SK-N-SH treated with all-trans-retinoic acid at 6 μM for 48 hours (cell line): ENCODE results near the gene ELAVL1.

Experiments
- ATAC-seq: fragments of 200-7000 bp; cut with Tn5 transposase; 3 replicates; pipeline ENCODE4 v1.9.1; 2020; ENCODE audit warnings: mild to moderate bottlenecking, moderate library complexity
- ARNTL ChIP-seq: fragments of 450-650 bp; formaldehyde crosslinking; IDR thresholded peaks from 2 replicates; pipeline ENCODE4 v1.5.0; 2020; ENCODE audit warnings: low read depth, mild to moderate bottlenecking, moderate library complexity, borderline replicate concordance
- CSDC2 ChIP-seq: fragments of 250-450 bp; sonication (Bioruptor Pico); IDR thresholded peaks from 2 replicates; pipeline ENCODE4 v1.5.0; 2020; ENCODE audit warnings: mild to moderate bottlenecking, moderate library complexity
- ESRRG ChIP-seq: fragments of 250-450 bp; sonication (Bioruptor Pico); IDR thresholded peaks from 2 replicates; pipeline ENCODE4 v1.6.1; 2021; ENCODE audit warnings: mild to moderate bottlenecking
- GLIS3 ChIP-seq: fragments of 250-450 bp; sonication (Bioruptor Pico); IDR thresholded peaks from 2 replicates; pipeline ENCODE4 v1.5.0; 2020; ENCODE audit warnings: mild to moderate bottlenecking, moderate library complexity
- ISL1 ChIP-seq: fragments of 250-450 bp; sonication (Bioruptor Pico); IDR thresholded peaks from 2 replicates; pipeline ENCODE4 v2.1.2; 2022; ENCODE audit warnings: mild to moderate bottlenecking, moderate library complexity
- OSR1 ChIP-seq: fragments of 250-450 bp; sonication (Bioruptor Pico); IDR thresholded peaks from 2 replicates; pipeline ENCODE4 v1.8.0; 2022; ENCODE audit warnings: moderate library complexity, mild to moderate bottlenecking, inconsistent platforms
- PPARA ChIP-seq: fragments of 250-450 bp; sonication (Bioruptor Pico); IDR thresholded peaks from 2 replicates; pipeline ENCODE4 v1.5.0; 2020; ENCODE audit warnings: mild to moderate bottlenecking, borderline replicate concordance
- RARB ChIP-seq: fragments of 250-450 bp; sonication (Bioruptor Pico); IDR thresholded peaks from 2 replicates; pipeline ENCODE4 v1.8.0; 2021; ENCODE audit warnings: mild to moderate bottlenecking, moderate library complexity
- SNAI2 ChIP-seq: fragments of 250-450 bp; sonication (Bioruptor Pico); IDR thresholded peaks from 2 replicates; pipeline ENCODE4 v1.5.0; 2020; ENCODE audit warnings: mild to moderate bottlenecking, moderate library complexity
- TCF4 ChIP-seq: fragments of 250-450 bp; sonication (Bioruptor Pico); IDR thresholded peaks from 2 replicates; pipeline ENCODE4 v1.8.0; 2021; ENCODE audit warnings: mild to moderate bottlenecking, moderate library complexity, borderline replicate concordance
- TOX ChIP-seq: fragments of 250-450 bp; sonication (Bioruptor Pico); IDR thresholded peaks from 2 replicates; pipeline ENCODE4 v1.8.0; 2021; ENCODE audit warnings: mild to moderate bottlenecking, moderate library complexity, borderline replicate concordance
- ZC3H10 ChIP-seq: fragments of 250-450 bp; sonication (Bioruptor Pico); IDR thresholded peaks from 2 replicates; pipeline ENCODE4 v1.5.1; 2021; ENCODE audit warnings: mild to moderate bottlenecking, moderate library complexity
- ZFP3 ChIP-seq: fragments of 250-450 bp; sonication (Bioruptor Pico); IDR thresholded peaks from 2 replicates; pipeline ENCODE4 v1.5.0; 2020; ENCODE audit warnings: mild to moderate bottlenecking, moderate library complexity
- ZFP30 ChIP-seq: fragments of 450-650 bp; formaldehyde crosslinking; IDR thresholded peaks from 2 replicates; pipeline ENCODE4 v1.5.0; 2022; ENCODE audit warnings: mild to moderate bottlenecking, moderate library complexity
- ZNF565 ChIP-seq: fragments of 450-650 bp; formaldehyde crosslinking; conservative IDR thresholded peaks from 2 replicates; pipeline ENCODE4 v1.5.0; 2020; ENCODE audit warnings: low read depth, mild to moderate bottlenecking, moderate library complexity
- ZNF70 ChIP-seq: fragments of 450-650 bp; formaldehyde crosslinking; IDR thresholded peaks from 2 replicates; pipeline ENCODE4 v1.5.0; 2020; ENCODE audit warnings: mild to moderate bottlenecking, moderate library complexity
- ZNF8 ChIP-seq: fragments of 450-650 bp; formaldehyde crosslinking; IDR thresholded peaks from 2 replicates; pipeline ENCODE4 v1.5.0; 2020; ENCODE audit warnings: mild to moderate bottlenecking, moderate library complexity
- TF ChIP-seq, protein P1 (sequence below): fragments of 250-450 bp; sonication (Bioruptor Pico); IDR thresholded peaks from 2 replicates; pipeline ENCODE4 v1.5.1; 2021; ENCODE audit warnings: mild to moderate bottlenecking, moderate library complexity
- TF ChIP-seq, protein P2 (sequence below): fragments of 250-450 bp; sonication (Bioruptor Pico); IDR thresholded peaks from 2 replicates; pipeline ENCODE4 v1.5.1; 2020; ENCODE audit warnings: low read depth, mild to moderate bottlenecking, moderate library complexity
- TF ChIP-seq, protein P3 (sequence below): fragments of 250-450 bp; sonication (Bioruptor Pico); IDR thresholded peaks from 2 replicates; pipeline ENCODE4 v1.8.0; 2020; ENCODE audit warnings: mild to moderate bottlenecking, moderate library complexity, borderline replicate concordance
- TF ChIP-seq, protein P4 (sequence below): fragments of 250-450 bp; sonication (Bioruptor Pico); IDR thresholded peaks from 2 replicates; pipeline ENCODE4 v1.8.0; 2021; ENCODE audit warnings: low read depth, mild to moderate bottlenecking, moderate library complexity, borderline replicate concordance
- TF ChIP-seq, protein P5 (sequence below): fragments of 250-450 bp; sonication (Bioruptor Pico); IDR thresholded peaks from 2 replicates; pipeline ENCODE4 v1.5.0; 2020; ENCODE audit warnings: mild to moderate bottlenecking, moderate library complexity

The ELAVL1 gene

DNA sequence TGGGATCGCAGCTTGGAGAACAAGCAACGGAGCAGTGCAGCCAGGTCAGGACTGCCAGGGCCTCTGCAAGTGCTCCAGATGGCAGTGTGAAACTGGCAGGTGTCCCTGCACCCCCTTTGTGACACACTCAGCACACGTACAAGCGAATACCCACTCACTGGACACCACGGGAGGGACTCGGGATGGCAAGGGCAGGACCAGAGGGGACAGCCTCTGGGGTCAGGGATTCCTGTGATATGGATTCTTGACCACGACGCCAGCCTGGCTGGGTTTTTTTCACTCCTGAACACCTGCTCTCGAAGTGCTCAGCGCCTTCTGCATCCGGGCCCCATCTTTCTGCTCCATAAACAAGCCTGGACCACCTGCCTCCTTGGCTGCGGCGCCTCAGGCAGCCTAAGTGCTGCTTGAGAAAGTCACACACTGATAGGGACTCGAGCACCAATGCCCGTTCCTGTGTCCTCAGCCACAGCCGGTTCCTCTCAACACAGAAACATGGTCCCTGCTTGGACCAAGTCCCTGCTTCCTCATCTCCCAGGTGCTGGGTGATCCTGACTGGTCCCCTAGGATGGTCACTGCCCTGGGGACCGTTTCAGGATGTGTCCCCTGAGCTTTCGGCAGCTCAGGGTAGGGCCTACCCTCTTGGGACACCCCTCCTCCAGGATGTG lies 22.0 kb downstream of the ELAVL1 start:
- TF ChIP-seq ZNF565 (CRISPR knock-in tag) (no peak), ZNF8 (CRISPR knock-in tag) (no peak), ZFP3 (CRISPR knock-in tag) (no peak), CSDC2 (no peak), TCF4 (CRISPR knock-in tag) (no peak), RARB (no peak), ISL1 (no peak), ZC3H10 (no peak), SNAI2 (CRISPR knock-in tag) (no peak), ARNTL (CRISPR knock-in tag) (no peak), TOX (no peak), ZFP30 (CRISPR knock-in tag) (no peak), OSR1 (CRISPR knock-in tag) (no peak), ZNF70 (CRISPR knock-in tag) (no peak), GLIS3 (no peak)
- TF ChIP-seq, protein P1, sequence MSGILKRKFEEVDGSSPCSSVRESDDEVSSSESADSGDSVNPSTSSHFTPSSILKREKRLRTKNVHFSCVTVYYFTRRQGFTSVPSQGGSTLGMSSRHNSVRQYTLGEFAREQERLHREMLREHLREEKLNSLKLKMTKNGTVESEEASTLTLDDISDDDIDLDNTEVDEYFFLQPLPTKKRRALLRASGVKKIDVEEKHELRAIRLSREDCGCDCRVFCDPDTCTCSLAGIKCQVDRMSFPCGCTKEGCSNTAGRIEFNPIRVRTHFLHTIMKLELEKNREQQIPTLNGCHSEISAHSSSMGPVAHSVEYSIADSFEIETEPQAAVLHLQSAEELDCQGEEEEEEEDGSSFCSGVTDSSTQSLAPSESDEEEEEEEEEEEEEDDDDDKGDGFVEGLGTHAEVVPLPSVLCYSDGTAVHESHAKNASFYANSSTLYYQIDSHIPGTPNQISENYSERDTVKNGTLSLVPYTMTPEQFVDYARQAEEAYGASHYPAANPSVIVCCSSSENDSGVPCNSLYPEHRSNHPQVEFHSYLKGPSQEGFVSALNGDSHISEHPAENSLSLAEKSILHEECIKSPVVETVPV (CRISPR knock-in tag): no peak
- TF ChIP-seq, protein P2, sequence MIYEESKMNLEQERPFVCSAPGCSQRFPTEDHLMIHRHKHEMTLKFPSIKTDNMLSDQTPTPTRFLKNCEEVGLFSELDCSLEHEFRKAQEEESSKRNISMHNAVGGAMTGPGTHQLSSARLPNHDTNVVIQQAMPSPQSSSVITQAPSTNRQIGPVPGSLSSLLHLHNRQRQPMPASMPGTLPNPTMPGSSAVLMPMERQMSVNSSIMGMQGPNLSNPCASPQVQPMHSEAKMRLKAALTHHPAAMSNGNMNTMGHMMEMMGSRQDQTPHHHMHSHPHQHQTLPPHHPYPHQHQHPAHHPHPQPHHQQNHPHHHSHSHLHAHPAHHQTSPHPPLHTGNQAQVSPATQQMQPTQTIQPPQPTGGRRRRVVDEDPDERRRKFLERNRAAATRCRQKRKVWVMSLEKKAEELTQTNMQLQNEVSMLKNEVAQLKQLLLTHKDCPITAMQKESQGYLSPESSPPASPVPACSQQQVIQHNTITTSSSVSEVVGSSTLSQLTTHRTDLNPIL: no peak
- TF ChIP-seq, protein P3, sequence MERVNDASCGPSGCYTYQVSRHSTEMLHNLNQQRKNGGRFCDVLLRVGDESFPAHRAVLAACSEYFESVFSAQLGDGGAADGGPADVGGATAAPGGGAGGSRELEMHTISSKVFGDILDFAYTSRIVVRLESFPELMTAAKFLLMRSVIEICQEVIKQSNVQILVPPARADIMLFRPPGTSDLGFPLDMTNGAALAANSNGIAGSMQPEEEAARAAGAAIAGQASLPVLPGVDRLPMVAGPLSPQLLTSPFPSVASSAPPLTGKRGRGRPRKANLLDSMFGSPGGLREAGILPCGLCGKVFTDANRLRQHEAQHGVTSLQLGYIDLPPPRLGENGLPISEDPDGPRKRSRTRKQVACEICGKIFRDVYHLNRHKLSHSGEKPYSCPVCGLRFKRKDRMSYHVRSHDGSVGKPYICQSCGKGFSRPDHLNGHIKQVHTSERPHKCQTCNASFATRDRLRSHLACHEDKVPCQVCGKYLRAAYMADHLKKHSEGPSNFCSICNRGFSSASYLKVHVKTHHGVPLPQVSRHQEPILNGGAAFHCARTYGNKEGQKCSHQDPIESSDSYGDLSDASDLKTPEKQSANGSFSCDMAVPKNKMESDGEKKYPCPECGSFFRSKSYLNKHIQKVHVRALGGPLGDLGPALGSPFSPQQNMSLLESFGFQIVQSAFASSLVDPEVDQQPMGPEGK (CRISPR knock-in tag): no peak
- no peak for ATAC-seq

DNA sequence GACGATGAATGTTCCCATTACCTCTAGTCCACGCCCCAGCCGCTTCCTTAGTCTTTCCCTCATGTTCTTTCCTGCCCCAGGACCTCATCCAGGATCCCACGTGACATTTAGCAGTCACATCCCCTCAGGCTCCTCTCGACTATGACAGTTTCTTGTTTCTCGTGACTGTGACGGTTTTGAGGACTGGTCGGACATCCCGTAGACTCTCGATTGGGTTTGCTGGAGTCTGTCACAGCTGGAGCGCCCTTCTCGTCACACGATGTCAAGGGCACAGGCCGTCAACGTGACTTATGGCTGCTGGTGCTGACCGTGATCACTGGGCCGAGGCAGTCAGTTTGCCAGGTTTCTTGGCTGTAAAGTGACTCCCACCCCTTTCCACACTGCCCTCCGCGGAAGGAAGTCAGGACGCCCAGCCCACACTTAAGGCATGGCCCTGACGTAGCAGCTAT lies 22.8 kb downstream of the ELAVL1 start:
- no peak for TF ChIP-seq ISL1
- no peak for TF ChIP-seq SNAI2 (CRISPR knock-in tag)
- TF ChIP-seq GLIS3: no peak
- no peak for TF ChIP-seq TOX
- no peak for TF ChIP-seq ZC3H10
- TF ChIP-seq ZFP3 (CRISPR knock-in tag): no peak
- no peak for TF ChIP-seq ESRRG (CRISPR knock-in tag)
- TF ChIP-seq ARNTL (CRISPR knock-in tag): no peak
- TF ChIP-seq, protein P4, sequence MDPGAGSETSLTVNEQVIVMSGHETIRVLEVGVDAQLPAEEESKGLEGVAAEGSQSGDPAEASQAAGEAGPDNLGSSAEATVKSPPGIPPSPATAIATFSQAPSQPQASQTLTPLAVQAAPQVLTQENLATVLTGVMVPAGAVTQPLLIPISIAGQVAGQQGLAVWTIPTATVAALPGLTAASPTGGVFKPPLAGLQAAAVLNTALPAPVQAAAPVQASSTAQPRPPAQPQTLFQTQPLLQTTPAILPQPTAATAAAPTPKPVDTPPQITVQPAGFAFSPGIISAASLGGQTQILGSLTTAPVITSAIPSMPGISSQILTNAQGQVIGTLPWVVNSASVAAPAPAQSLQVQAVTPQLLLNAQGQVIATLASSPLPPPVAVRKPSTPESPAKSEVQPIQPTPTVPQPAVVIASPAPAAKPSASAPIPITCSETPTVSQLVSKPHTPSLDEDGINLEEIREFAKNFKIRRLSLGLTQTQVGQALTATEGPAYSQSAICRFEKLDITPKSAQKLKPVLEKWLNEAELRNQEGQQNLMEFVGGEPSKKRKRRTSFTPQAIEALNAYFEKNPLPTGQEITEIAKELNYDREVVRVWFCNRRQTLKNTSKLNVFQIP: no peak
- TF ChIP-seq ZNF70 (CRISPR knock-in tag): no peak
- TF ChIP-seq, protein P5, sequence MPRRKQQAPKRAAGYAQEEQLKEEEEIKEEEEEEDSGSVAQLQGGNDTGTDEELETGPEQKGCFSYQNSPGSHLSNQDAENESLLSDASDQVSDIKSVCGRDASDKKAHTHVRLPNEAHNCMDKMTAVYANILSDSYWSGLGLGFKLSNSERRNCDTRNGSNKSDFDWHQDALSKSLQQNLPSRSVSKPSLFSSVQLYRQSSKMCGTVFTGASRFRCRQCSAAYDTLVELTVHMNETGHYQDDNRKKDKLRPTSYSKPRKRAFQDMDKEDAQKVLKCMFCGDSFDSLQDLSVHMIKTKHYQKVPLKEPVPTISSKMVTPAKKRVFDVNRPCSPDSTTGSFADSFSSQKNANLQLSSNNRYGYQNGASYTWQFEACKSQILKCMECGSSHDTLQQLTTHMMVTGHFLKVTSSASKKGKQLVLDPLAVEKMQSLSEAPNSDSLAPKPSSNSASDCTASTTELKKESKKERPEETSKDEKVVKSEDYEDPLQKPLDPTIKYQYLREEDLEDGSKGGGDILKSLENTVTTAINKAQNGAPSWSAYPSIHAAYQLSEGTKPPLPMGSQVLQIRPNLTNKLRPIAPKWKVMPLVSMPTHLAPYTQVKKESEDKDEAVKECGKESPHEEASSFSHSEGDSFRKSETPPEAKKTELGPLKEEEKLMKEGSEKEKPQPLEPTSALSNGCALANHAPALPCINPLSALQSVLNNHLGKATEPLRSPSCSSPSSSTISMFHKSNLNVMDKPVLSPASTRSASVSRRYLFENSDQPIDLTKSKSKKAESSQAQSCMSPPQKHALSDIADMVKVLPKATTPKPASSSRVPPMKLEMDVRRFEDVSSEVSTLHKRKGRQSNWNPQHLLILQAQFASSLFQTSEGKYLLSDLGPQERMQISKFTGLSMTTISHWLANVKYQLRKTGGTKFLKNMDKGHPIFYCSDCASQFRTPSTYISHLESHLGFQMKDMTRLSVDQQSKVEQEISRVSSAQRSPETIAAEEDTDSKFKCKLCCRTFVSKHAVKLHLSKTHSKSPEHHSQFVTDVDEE: no peak
- no peak for TF ChIP-seq CSDC2
- TF ChIP-seq RARB: no peak
- TF ChIP-seq PPARA (CRISPR knock-in tag): no peak
- no peak for TF ChIP-seq TCF4 (CRISPR knock-in tag)
- TF ChIP-seq ZNF8 (CRISPR knock-in tag): no peak
- no peak for TF ChIP-seq OSR1 (CRISPR knock-in tag)
- TF ChIP-seq, protein P2: no peak
- TF ChIP-seq, protein P1 (CRISPR knock-in tag): no peak
- ATAC-seq: no peak
